H1 (cell line): ENCODE data around the gene SLCO2A1.

Experiments used
- CREB1 ChIP-seq: IDR thresholded peaks from 2 replicates; pipeline ENCODE4 v1.6.1; 2012; ENCODE audit warnings: inconsistent platforms
- CTCF ChIP-seq, 3 experiments: IDR thresholded peaks; 1 replicate in 2 of 3; 2 replicates in 1 of 3; pipeline versions ENCODE4 v1.5.1 to v1.6.1; 2011; ENCODE audit warnings: low read length in 3 of 3, mild to moderate bottlenecking in 3 of 3, inconsistent platforms in 2 of 3, low read depth in 1 of 3, moderate library complexity in 1 of 3; ENCODE audit not compliant: insufficient read depth in 1 of 3; ENCODE audit errors: control extremely low read depth in 1 of 3
- GTF2F1 ChIP-seq: IDR thresholded peaks from 2 replicates; pipeline ENCODE4 v1.6.1; 2012; ENCODE audit warnings: low read depth, low read length, improper control_type of control experiment, borderline replicate concordance
- NRF1 ChIP-seq: IDR thresholded peaks from 2 replicates; pipeline ENCODE4 v1.6.1; 2011; ENCODE audit warnings: mild to moderate bottlenecking, low read depth, low read length, improper control_type of control experiment
- POU5F1 ChIP-seq: IDR thresholded peaks from 2 replicates; pipeline ENCODE4 v1.6.1; 2011; ENCODE audit warnings: low read depth, mild to moderate bottlenecking, low read length, moderate library complexity
- SP1 ChIP-seq: IDR thresholded peaks from 2 replicates; pipeline ENCODE4 v1.6.1; 2011; ENCODE audit warnings: low read depth, low read length
- YY1 ChIP-seq: IDR thresholded peaks from 2 replicates; pipeline ENCODE4 v1.6.1; 2011; ENCODE audit warnings: low read depth, mild to moderate bottlenecking, low read length
- ZNF274 ChIP-seq: IDR thresholded peaks from 2 replicates; pipeline ENCODE4 v1.7.0; 2012; ENCODE audit warnings: low read length, borderline replicate concordance; ENCODE audit errors: extremely low read depth

- TF ChIP-seq GTF2F1, result no peak
- TF ChIP-seq SP1, result no peak
- no peak for TF ChIP-seq CTCF (IDR thresholded peaks at IDR 0.05; ENCODE audit: control extremely low read depth in 1 of 3, insufficient read depth in 1 of 3, low read depth in 1 of 3, low read length in 3 of 3)
- no peak for TF ChIP-seq NRF1
- no peak for TF ChIP-seq CREB1
- TF ChIP-seq POU5F1, result no peak
- TF ChIP-seq YY1, result no peak
- TF ChIP-seq ZNF274, result no peak
Measured at GRCh38 chr3:133887074-133887802, 142.5 kb downstream of the SLCO2A1 start.
